Effector memory CD8-positive, alpha-beta T cell (primary cell): ENCODE data around the gene SLCO2B1.

Source experiments
- ATAC-seq: fragments of 150-1000 bp; cut with Tn5 transposase; replicated peaks from 2 replicates; pipeline ENCODE4 v1.10.0; 2021; ENCODE audit warnings: mild to moderate bottlenecking, moderate library complexity
- DNase-seq, 3 experiments: peaks; one replicate each; pipeline ENCODE4 v3.0.0; 2021
- H3K27ac Mint-ChIP-seq, 2 donors: one replicate each; pipeline ENCODE4 v1.8.0; 2022; ENCODE audit warnings: mild to moderate bottlenecking in 2 of 2, mixed read lengths in 2 of 2, moderate library complexity in 2 of 2
- H3K27me3 Mint-ChIP-seq, 2 donors: one replicate each; pipeline ENCODE4 v1.8.0; 2022; ENCODE audit warnings: mixed read lengths in 2 of 2
- H3K36me3 Mint-ChIP-seq: one replicate; pipeline ENCODE4 v1.8.0; 2022; ENCODE audit warnings: mild to moderate bottlenecking, moderate library complexity, mixed read lengths; ENCODE audit not compliant: insufficient read depth
- H3K4me1 Mint-ChIP-seq, 2 donors: one replicate each; pipeline ENCODE4 v1.8.0; 2022; ENCODE audit warnings: low read depth in 2 of 2, mixed read lengths in 2 of 2
- H3K4me3 Mint-ChIP-seq, 2 donors: one replicate each; pipeline ENCODE4 v1.8.0; 2022; ENCODE audit warnings: mild to moderate bottlenecking in 2 of 2, mixed read lengths in 2 of 2, moderate library complexity in 2 of 2
- H3K9me3 Mint-ChIP-seq, 2 donors: one replicate each; pipeline ENCODE4 v1.8.0; 2022; ENCODE audit warnings: mixed read lengths in 2 of 2

SLCO2B1 gene

DNA sequence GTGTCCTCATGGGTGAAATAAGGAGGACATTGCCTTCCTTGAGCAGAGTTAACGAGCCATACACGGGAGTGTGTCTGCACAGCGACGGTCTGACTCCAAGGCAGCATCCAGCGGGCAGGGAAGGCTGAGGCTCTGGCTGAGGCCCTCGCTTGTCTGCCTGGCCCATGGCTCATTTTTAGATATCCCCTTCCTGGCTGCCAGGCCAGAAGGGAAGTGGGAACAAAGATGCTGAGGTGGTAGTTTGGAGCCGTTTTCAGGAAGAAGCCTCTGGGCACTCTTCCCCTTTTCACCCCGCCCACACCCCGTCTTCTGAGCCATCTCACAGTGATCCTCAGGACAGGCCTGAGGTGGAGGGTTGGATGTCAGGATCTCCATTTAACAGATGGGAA, 3.0 kb upstream of the SLCO2B1 start:
- H3K27ac Mint-ChIP-seq, result no peak overlapping the region
- DNase-seq (no peak), ATAC-seq (no peak)
- H3K36me3 Mint-ChIP-seq, result no peaks in the 10 kb centered on the region
- H3K4me1 Mint-ChIP-seq, result peaks cover 16 to 19% of the 10 kb centered on the region in 2 donors
- no peak overlapping the region for H3K4me3 Mint-ChIP-seq
- H3K9me3 Mint-ChIP-seq, result no peaks in the 10 kb centered on the region
- H3K27me3 Mint-ChIP-seq, result peaks cover 14 to 28% of the 10 kb centered on the region in 2 donors

- Mint-ChIP-seq H3K27ac (no peak overlapping the region), H3K4me1 (peaks cover 10 to 13% of the 10 kb centered on the region in 2 donors), H3K4me3 (no peak overlapping the region), H3K9me3 (no peaks in the 10 kb centered on the region), H3K36me3 (no peaks in the 10 kb centered on the region), H3K27me3 (peaks cover 14 to 28% of the 10 kb centered on the region in 2 donors)
- ATAC-seq (no peak), DNase-seq (no peak)
Observed at GRCh38 chr11:75148436-75148983, 2.4 kb upstream of the SLCO2B1 start.

- DNase-seq (no peak), ATAC-seq (no peak)
- Mint-ChIP-seq H3K4me3 (no peak overlapping the region), H3K27me3 (peaks cover 14 to 28% of the 10 kb centered on the region in 2 donors), H3K36me3 (no peaks in the 10 kb centered on the region), H3K9me3 (no peaks in the 10 kb centered on the region), H3K4me1 (peaks cover 0 to 5% of the 10 kb centered on the region in 2 donors), H3K27ac (no peak overlapping the region)
Observed at GRCh38 chr11:75149766-75150465, 991 bp upstream of the SLCO2B1 start.

GRCh38 chr11:75151346-75152047, 590 bp downstream of the SLCO2B1 start:
- no peaks in the 10 kb centered on the region for H3K9me3 Mint-ChIP-seq
- peaks cover 2 to 4% of the 10 kb centered on the region in 2 donors for H3K4me1 Mint-ChIP-seq
- H3K4me3 Mint-ChIP-seq, result no peak overlapping the region
- ATAC-seq (no peak), DNase-seq (no peak)
- H3K27ac Mint-ChIP-seq, result no peak overlapping the region
- H3K27me3 Mint-ChIP-seq, result peaks cover 14 to 28% of the 10 kb centered on the region in 2 donors
- no peaks in the 10 kb centered on the region for H3K36me3 Mint-ChIP-seq

DNA sequence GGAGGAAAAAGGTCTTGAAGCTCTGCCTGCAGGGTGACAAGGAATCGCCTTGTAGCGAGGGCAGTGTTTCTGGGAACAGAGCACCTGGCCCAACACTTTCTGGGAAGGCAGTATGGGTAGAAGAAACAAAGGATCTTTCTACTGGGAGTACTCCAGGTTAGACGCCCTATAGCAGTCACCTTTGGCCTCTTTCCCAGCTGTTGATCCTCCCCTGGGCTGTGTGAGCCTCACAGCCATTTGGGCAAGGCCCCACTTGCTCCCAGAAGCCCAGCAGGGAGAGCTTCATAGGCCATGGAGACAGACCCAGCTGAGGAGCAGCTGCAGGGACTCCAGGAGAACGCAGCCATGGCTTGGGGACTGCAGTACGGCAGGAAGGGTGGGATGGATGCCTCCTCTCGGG, 1.2 kb downstream of the SLCO2B1 start:
- DNase-seq (no peak), ATAC-seq (no peak)
- Mint-ChIP-seq H3K4me1 (peaks cover under 1 to 4% of the 10 kb centered on the region in 2 donors), H3K27me3 (peaks cover 14 to 28% of the 10 kb centered on the region in 2 donors), H3K27ac (no peak overlapping the region), H3K4me3 (no peak overlapping the region), H3K36me3 (no peaks in the 10 kb centered on the region), H3K9me3 (no peaks in the 10 kb centered on the region)

DNA sequence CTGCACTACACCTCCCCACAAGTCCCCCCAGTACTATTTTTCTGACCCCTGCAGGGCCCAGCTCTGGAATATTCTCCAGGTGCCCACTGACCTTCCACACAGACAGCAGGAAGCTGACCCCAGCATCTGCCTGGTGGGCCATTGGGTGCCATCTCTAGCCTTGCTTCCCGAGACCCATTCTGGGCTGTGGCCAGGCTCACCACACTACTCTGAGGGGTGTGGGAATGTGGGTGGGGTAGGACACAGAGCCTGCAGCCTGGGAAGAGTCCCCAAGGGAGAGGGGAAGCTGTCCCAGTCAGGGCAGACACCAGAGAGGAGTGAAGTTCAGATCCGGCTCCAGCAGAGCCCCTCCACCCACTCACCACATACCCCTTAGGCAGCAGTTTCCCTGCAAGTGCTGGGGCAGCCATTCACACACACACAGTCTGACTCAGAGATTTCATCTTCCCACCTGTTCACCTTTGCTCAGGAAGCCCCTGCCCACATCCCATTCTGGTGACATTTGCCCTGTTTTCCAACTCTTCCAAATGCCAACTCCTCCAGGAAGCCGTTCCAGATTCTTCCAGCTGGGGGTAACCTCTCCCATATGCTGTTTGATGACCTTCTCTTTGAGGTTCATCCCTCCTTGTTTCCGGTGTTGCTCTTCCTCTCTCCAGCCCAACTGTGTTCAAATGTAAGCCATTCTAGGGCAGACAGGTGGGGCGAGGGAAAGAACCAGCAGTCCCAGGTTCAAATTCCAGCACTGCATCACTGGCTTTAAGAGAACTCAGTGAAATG, 1.9 kb downstream of the SLCO2B1 start:
- no peaks in the 10 kb centered on the region for H3K36me3 Mint-ChIP-seq
- no peak overlapping the region for H3K27ac Mint-ChIP-seq
- peaks cover 14 to 28% of the 10 kb centered on the region in 2 donors for H3K27me3 Mint-ChIP-seq
- H3K9me3 Mint-ChIP-seq, result no peaks in the 10 kb centered on the region
- H3K4me1 Mint-ChIP-seq, result peaks cover 0 to 4% of the 10 kb centered on the region in 2 donors
- no peak overlapping the region for H3K4me3 Mint-ChIP-seq
- DNase-seq (no peak), ATAC-seq (no peak)

DNA sequence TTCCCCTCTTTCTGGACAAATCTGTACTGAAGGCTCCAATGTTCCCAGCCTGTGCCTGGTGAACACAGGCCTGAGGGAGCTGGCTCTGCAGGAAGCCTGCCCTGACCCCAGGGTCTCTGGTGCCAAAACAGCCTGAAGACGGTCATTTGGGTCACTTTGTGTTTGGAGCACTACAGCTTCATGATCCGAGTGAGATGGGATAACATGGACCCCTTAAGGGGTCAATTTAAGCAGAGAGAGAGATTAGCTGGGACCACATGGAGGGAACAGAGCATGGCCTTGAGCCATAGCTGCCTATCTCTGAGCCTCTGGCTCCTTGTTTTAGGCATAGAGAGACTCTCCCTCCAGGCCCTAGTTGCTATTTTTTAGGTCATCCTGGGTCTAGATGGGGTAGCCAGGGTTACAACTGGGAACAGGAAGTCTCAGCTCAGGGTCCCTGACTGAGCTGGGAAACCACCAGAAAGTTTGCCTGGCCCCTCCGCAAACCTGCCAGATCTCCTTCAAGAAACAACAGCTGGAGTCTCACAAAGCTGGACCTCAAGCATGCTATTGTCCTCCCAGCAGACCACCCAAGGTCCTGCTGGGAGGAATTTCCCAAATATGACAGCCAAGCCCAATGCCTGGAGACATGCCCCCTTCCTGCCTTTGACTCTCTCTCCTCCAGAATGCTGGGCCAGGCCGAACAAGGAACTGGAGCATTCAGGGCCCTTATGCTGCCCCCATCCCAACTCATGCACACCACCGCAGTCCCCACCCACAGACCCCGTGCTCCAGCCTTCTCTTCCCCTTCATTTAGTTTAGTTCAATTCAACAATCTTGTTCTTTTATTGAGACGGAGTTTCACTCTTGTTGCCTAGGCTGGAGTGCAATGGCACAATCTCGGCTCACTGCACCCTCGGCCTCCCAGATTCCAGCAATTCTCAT, 4.0 kb downstream of the SLCO2B1 start:
- Mint-ChIP-seq H3K36me3 (no peaks in the 10 kb centered on the region), H3K27me3 (peaks cover 14 to 28% of the 10 kb centered on the region in 2 donors), H3K4me3 (no peak overlapping the region), H3K9me3 (no peaks in the 10 kb centered on the region), H3K4me1 (peaks cover 0 to 4% of the 10 kb centered on the region in 2 donors), H3K27ac (no peak overlapping the region)
- ATAC-seq (no peak), DNase-seq (no peak)

- Mint-ChIP-seq H3K36me3 (no peaks in the 10 kb centered on the region), H3K27me3 (peaks cover 9 to 20% of the 10 kb centered on the region in 2 donors), H3K27ac (peak overlapping the region in 1 of 2 donors; percentile 71), H3K9me3 (no peaks in the 10 kb centered on the region), H3K4me3 (no peak overlapping the region), H3K4me1 (peaks cover 0 to 4% of the 10 kb centered on the region in 2 donors)
- ATAC-seq (no peak), DNase-seq (no peak)
Observed at GRCh38 chr11:75155570-75156422, 4.9 kb downstream of the SLCO2B1 start.

GRCh38 chr11:75158241-75158640, 7.3 kb downstream of the SLCO2B1 start:
- no peak for DNase-seq
- no peak for ATAC-seq
- Mint-ChIP-seq H3K4me3 (no peak overlapping the region), H3K27me3 (peaks cover 0 to 3% of the 10 kb centered on the region in 2 donors), H3K36me3 (no peaks in the 10 kb centered on the region), H3K27ac (no peak overlapping the region), H3K4me1 (peaks cover 0 to 4% of the 10 kb centered on the region in 2 donors), H3K9me3 (no peaks in the 10 kb centered on the region)

DNA sequence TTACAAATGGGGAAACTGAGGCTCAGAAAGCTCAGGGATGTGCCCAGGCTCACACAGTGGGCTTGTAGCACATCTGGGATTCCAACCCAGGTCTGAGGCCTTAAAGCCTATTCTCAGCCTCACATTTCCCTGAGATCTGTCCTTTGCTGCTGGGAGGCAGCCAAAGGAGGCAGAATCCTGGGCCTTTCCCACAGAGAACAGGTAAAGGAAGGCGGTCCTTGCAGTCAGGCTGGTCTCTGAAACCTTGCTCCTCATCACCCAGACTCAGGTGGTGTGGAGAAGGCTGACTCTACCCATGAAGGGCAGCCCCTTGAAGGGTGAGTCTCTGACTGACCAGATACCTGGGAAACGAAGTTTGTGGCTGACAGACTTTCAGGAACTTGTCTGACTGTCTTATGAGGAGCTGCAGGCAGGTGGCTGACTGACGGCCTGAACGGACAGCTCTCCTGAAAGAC, 7.8 kb downstream of the SLCO2B1 start:
- Mint-ChIP-seq H3K4me1 (peaks cover 0 to 4% of the 10 kb centered on the region in 2 donors), H3K36me3 (no peaks in the 10 kb centered on the region), H3K9me3 (no peaks in the 10 kb centered on the region), H3K27ac (no peak overlapping the region), H3K27me3 (peaks cover 2 to 8% of the 10 kb centered on the region in 2 donors), H3K4me3 (no peak overlapping the region)
- DNase-seq (no peak), ATAC-seq (no peak)

GRCh38 chr11:75159151-75159953, 8.4 kb downstream of the SLCO2B1 start:
- Mint-ChIP-seq H3K4me3 (no peak overlapping the region), H3K27ac (no peak overlapping the region), H3K36me3 (no peaks in the 10 kb centered on the region), H3K4me1 (peaks cover 0 to 4% of the 10 kb centered on the region in 2 donors), H3K27me3 (peaks cover 8 to 14% of the 10 kb centered on the region in 2 donors), H3K9me3 (no peaks in the 10 kb centered on the region)
- DNase-seq (no peak), ATAC-seq (no peak)
